Erythroblast (primary cell): ENCODE measurements around the gene SERPING1.

Experiments
- GATA1 ChIP-seq: IDR thresholded peaks from 2 replicates; pipeline ENCODE4 v1.6.1; 2011; ENCODE audit warnings: low read depth, mild to moderate bottlenecking, control low read depth, low read length, moderate library complexity
- POLR2A ChIP-seq: IDR thresholded peaks from 2 replicates; pipeline ENCODE4 v1.6.1; 2011; ENCODE audit warnings: mild to moderate bottlenecking, low read length

GRCh38 chr11:57556041-57556440 is 41.4 kb upstream of the SERPING1 start:
- TF ChIP-seq POLR2A (no peak), GATA1 (no peak)
